Stimulated activated CD8-positive, alpha-beta memory T cell treated with anti-CD3 and anti-CD28 coated beads, Interleukin-4, amount 100 ng/mL, for 48 hours (primary cell): ENCODE data around the gene ZNF8.
"Not testable (repeated sequence)": the region's sequence is repeated elsewhere in the genome, so short reads cannot be mapped to it uniquely, and the experiment has no call there.

ENCODE experiments used
- DNase-seq: peaks from one replicate; pipeline ENCODE4 v3.0.0-alpha.2; 2020

The ZNF8 gene

DNA sequence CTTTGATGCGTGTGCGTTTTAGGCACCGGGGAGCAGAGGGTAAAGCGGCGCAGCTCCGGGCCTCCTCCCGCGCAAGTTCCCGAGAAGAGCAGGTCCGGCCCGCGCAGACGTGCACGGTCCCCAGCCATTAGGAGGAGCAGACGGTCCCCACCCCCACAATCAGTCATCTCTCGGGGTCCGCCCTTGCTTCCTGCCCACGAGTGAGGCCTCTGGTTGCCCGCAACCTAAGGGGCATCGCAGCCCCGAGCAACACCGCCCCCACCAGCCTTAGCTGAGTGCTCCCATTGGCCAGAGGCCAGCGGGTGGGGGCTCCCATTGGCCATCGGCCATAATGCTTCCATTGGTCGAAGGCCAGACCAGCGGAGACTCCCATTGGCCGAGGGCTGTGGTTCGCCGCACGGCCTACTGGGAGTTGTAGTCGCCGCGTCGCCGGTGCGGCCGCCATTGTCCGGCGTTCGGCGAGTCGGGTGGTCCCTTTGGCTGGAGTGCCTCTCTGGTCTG, at the start of gene ZNF8:
ZNF8 (plus strand) TSS at position 415 of the 501 bp plus-strand sequence. CDS start 127 bp downstream, outside the sequence.
- DNase-seq, result peak; percentile 98

GRCh38 chr19:58229255-58229639, 49.5 kb upstream of the ZNF8 start:
- DNase-seq, result peak; percentile 40

DNA sequence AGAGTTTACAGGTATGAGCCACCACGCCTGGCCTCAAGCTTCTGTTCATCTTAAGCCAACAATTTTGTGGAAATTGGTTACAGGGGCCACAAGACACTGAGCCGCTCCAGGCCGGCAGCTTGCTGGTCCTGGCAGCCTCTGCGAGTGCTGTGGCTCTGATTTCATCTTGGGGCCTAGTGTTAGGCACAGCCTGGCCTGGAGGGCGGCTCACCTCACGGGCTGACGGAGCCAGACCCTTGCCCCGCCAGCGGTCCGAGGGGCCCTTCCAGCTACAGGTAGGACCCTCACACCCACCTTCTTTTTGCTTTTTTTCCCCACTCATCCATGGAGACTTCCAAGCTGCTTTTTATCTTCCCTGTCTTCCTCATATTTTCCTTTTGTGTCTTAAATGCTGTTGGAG, 41.4 kb upstream of the ZNF8 start:
- no peak for DNase-seq

GRCh38 chr19:58243351-58243750, 35.4 kb upstream of the ZNF8 start:
- no peak for DNase-seq

GRCh38 chr19:58248886-58249285, 29.9 kb upstream of the ZNF8 start:
- DNase-seq, result no peak

DNA sequence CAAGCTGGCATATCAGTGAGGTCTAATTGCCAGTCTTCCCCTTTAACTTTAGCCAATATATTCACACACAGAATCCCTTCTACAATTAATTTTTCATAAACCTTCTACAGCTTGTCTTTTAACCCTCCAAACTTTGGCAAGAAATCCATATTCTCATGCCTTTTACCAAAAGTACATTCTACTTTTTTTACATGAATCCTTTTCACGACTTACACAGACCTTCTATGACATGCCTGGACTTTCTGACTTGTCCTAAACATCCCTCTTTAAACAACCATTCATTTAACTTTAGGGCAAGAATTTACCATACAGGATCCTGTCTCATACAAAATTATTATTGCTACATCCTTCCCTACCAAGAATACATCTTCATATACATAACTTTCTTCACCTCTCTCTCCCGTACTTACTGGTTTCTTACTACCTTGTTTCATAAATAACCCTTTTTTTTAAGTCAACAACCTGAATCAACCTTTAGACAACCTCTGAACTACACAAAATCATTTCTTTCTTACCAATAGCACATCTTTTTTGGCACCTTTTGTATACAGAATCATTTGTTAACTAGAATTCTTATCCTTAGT, 26.6 kb upstream of the ZNF8 start:
- DNase-seq, result no peak

- not testable (repeated sequence) for DNase-seq
Measured at GRCh38 chr19:58258259-58258658, 20.5 kb upstream of the ZNF8 start.

- DNase-seq, result no peak
Measured at GRCh38 chr19:58261600-58261967, 17.2 kb upstream of the ZNF8 start.

- DNase-seq, result no peak
Measured at GRCh38 chr19:58261968-58262921, 16.5 kb upstream of the ZNF8 start.

- DNase-seq, result no peak
Measured at GRCh38 chr19:58262922-58263296, 15.8 kb upstream of the ZNF8 start.

DNA sequence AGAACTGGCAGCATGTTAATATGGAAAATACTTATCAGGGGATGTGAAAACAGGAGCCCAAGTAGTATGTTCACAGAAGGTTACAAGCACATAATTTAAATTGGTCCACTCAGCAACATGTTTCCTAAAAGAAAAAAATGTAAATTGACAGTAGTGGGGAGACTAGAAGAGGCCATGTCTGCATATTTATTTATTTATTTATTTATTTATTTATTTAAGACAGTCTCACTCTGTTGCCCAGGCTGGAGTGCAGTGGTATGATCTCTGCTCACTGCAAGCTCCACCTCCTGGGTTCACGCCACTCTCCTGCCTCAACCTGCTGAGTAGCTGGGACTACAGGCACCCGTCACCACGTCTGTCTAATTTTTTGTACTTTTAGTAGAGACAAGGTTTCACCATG, 13.7 kb upstream of the ZNF8 start:
- no peak for DNase-seq

- no peak for DNase-seq
Measured at GRCh38 chr19:58268344-58268743, 10.4 kb upstream of the ZNF8 start.

DNA sequence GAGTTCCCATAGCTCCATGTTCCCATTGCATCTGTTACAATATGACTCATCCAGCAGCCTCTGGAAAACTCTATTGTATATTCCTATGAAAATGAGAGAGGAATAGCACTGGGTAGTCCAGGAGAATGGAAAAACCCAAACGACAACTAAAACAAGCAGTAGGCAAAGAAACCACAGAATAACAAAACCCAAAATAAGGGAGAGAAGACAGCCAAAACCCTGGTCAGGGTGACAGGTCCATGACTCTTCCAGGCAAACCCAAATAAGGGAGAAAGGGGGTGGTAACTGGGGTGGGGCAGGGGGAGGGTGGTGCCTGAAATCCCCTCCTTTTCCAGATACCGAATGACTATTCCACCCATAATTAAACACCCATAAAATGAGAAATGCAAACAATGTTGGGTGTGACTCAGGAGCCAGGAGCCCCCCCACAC, 4.0 kb upstream of the ZNF8 start:
- DNase-seq, result no peak

DNA sequence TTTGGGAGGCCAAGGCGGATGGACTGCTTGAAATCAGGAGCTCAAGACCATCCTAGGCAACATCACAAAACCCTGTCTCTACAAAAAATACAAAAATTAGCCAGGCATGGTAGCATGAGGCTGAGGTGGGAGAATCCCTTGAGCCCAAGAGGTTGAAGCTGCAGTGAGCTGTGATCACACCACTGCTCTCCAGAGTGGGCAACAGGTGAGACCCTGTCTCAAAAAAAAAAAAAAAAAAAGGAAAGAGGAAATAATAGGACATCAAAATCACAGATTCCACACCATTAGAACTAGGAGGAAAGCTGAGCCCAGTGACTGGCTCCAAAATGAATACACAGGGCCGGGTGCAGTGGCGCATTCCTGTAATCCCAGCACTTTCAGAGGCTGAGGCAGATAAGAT, 3.2 kb upstream of the ZNF8 start:
- no peak for DNase-seq

DNA sequence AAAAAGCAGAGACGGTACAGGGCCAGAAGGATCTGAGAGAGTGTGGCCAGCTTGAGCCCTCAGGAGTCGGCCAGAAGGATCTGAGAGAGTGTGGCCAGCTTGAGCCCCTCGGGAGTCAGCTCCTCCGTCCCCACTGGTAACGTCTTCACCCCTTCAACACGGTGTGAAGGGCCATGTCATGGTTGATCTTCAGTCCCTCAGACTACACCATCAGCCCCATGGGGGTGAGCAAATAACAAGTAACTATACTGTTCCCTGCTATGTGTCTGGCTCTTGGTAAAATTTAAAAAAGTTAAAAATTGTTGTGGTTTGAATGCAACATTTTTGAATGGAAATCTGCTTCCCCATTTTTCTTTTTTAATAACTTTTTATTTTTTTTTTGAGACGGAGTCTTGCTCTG, 1.6 kb upstream of the ZNF8 start:
- DNase-seq, result no peak

DNA sequence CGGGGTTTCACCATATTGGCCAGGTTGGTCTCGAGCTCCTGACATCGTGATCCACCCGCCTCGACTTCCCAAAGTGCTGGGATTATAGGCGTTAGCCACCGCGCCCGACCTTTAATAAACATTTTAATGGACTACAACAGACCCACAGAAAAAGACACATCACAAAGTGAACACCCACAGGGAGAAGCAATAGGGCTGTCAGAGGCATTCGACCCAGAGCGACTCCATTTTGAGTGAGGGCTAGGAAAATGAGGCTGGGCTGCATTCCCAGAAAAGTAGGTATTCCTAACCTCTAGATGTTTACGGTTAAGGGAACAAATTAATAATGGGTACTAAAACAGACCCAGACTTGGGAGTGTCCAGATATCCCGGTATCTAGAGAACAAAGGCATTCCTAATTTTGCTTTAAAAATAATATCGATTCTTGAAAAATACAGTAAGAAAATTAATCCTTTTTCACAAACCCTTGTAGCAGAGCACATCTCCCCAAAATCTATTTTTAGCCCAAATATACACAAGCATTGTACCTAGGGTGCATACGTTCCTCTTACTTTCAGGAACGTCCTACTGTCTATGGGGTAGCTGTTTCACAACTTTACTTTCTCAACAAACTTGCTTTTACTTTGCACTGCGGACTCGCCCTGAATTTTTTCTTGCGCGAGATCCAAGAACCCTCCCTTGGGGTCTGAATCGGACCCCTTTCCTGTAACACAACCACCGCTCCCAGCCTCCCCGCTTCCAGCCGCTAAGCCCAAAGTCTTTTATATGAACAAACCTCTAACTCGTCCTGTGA, 811 bp upstream of the ZNF8 start:
- DNase-seq, result no peak

GRCh38 chr19:58279042-58279924, 528 bp downstream of the ZNF8 start:
- DNase-seq, result peak; percentile 68

GRCh38 chr19:58279925-58280316, 1.2 kb downstream of the ZNF8 start:
- DNase-seq, result no peak

- no peak for DNase-seq
Measured at GRCh38 chr19:58284199-58284598, 5.4 kb downstream of the ZNF8 start.

GRCh38 chr19:58291943-58292342, 13.2 kb downstream of the ZNF8 start:
- no peak for DNase-seq

DNA sequence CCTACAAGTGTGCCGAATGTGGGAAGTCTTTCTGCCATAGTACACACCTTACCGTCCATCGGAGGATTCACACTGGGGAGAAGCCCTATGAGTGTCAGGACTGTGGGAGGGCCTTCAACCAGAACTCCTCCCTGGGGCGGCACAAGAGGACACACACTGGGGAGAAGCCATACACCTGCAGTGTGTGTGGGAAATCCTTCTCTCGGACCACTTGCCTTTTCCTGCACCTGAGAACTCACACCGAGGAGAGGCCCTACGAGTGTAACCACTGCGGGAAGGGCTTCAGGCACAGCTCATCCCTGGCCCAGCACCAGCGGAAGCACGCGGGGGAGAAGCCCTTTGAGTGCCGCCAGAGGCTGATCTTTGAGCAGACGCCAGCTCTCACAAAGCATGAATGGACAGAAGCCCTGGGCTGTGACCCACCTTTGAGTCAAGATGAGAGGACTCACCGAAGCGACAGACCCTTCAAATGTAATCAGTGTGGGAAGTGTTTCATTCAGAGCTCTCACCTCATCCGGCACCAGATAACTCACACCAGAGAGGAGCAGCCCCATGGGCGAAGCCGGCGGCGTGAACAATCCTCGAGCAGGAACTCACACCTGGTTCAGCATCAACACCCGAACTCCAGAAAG, 16.1 kb downstream of the ZNF8 start:
- no peak for DNase-seq

GRCh38 chr19:58296104-58296503, 17.3 kb downstream of the ZNF8 start:
- no peak for DNase-seq
